Liver (tissue), 9 donors: ENCODE results near the gene GPC3. TPM values are rescaled to one million over a fixed set of nuclear protein-coding genes. Genes with fewer than 3 reads are reported as not detected.

Source experiments
- DNase-seq: peaks from one replicate; pipeline ENCODE4 v3.0.0-alpha.2; 2017; ENCODE audit warnings: low spot score
- H3K27ac ChIP-seq, 2 donors: one replicate each; pipeline ENCODE4 v1.7.0; 2013; ENCODE audit warnings: inconsistent platforms in 2 of 2, low read length in 2 of 2, control low read depth in 1 of 2, low read depth in 1 of 2, mild to moderate bottlenecking in 1 of 2
- H3K27me3 ChIP-seq, 4 donors: one replicate each; pipeline versions ENCODE4 v1.6.1 to v1.7.0; 2013; ENCODE audit warnings: low read length in 3 of 4, inconsistent platforms in 1 of 4, mild to moderate bottlenecking in 1 of 4, moderate library complexity in 1 of 4; ENCODE audit not compliant: control insufficient read depth in 4 of 4, insufficient read depth in 4 of 4
- H3K36me3 ChIP-seq, 4 donors: one replicate each; pipeline versions ENCODE4 v1.6.1 to v1.7.0; 2013; ENCODE audit warnings: low read length in 3 of 4, mild to moderate bottlenecking in 3 of 4, low read depth in 1 of 4, moderate library complexity in 1 of 4; ENCODE audit not compliant: control insufficient read depth in 4 of 4, insufficient read depth in 3 of 4
- H3K4me1 ChIP-seq, 4 donors: one replicate each; pipeline versions ENCODE4 v1.6.1 to v1.7.0; 2013; ENCODE audit warnings: low read length in 3 of 4, mild to moderate bottlenecking in 3 of 4, moderate library complexity in 1 of 4; ENCODE audit not compliant: control insufficient read depth in 4 of 4, insufficient read depth in 4 of 4
- H3K4me3 ChIP-seq, 3 donors: one replicate each; pipeline versions ENCODE4 v1.6.1 to v1.7.0; 2013; ENCODE audit warnings: low read length in 3 of 3, control low read depth in 1 of 3, low read depth in 1 of 3, mild to moderate bottlenecking in 1 of 3
- H3K9ac ChIP-seq, 2 donors: one replicate each; pipeline ENCODE4 v1.7.0; 2013; ENCODE audit warnings: low read length in 2 of 2, mild to moderate bottlenecking in 2 of 2, moderate library complexity in 2 of 2, control low read depth in 1 of 2, low read depth in 1 of 2
- H3K9me3 ChIP-seq, 4 donors: one replicate each; pipeline versions ENCODE4 v1.6.1 to v1.7.0; 2013; ENCODE audit warnings: low read length in 3 of 4; ENCODE audit not compliant: control insufficient read depth in 4 of 4
- EGR1 ChIP-seq, 2 donors: IDR thresholded peaks; 2 replicates each; pipeline ENCODE4 v1.6.1; 2016 to 2018; ENCODE audit warnings: antibody characterized with exemption in 2 of 2, low read depth in 2 of 2
- FOXA1 ChIP-seq: IDR thresholded peaks from 2 replicates; pipeline ENCODE4 v1.6.1; 2016; ENCODE audit warnings: antibody characterized with exemption
- FOXA2 ChIP-seq: IDR thresholded peaks from 2 replicates; pipeline ENCODE4 v1.6.1; 2016; ENCODE audit warnings: antibody characterized with exemption
- GABPA ChIP-seq, 2 donors: IDR thresholded peaks in 1 of 2; conservative IDR thresholded peaks in 1 of 2; 2 replicates each; pipeline ENCODE4 v1.6.1; 2016; ENCODE audit warnings: antibody characterized with exemption in 2 of 2, mild to moderate bottlenecking in 1 of 2, moderate library complexity in 1 of 2
- HNF4G ChIP-seq: IDR thresholded peaks from 2 replicates; pipeline ENCODE4 v1.6.1; 2016; ENCODE audit warnings: antibody characterized with exemption
- JUND ChIP-seq, 2 donors: IDR thresholded peaks; 2 replicates each; pipeline ENCODE4 v1.6.1; 2016; ENCODE audit warnings: antibody characterized with exemption in 2 of 2
- NR2F2 ChIP-seq: IDR thresholded peaks from 2 replicates; pipeline ENCODE4 v1.6.1; 2016; ENCODE audit warnings: antibody characterized with exemption
- RAD21 ChIP-seq, 2 donors: IDR thresholded peaks; 2 replicates each; pipeline ENCODE4 v1.6.1; 2016; ENCODE audit warnings: antibody characterized with exemption in 2 of 2, mild to moderate bottlenecking in 2 of 2
- RXRA ChIP-seq, 2 donors: IDR thresholded peaks; 2 replicates each; pipeline ENCODE4 v1.6.1; 2017 to 2018; ENCODE audit warnings: antibody characterized with exemption in 2 of 2, mild to moderate bottlenecking in 1 of 2
- TAF1 ChIP-seq: conservative IDR thresholded peaks from 2 replicates; pipeline ENCODE4 v1.6.1; 2016; ENCODE audit warnings: antibody characterized with exemption, mild to moderate bottlenecking
- YY1 ChIP-seq: IDR thresholded peaks from 2 replicates; pipeline ENCODE4 v1.6.1; 2016; ENCODE audit warnings: antibody characterized with exemption, mild to moderate bottlenecking
- WGBS: extraction: QIAGEN DNeasy Blood & Tissue Kit; methylation state at CpG from one replicate; pipeline ENCODE4 v1.1.7; 2013; 5-methylcytosine and 5-hydroxymethylcytosine counted together
- polyA plus RNA-seq, 2 donors: library from polyadenylated mRNA; stranded (reverse) in 1 of 2; unstranded in 1 of 2; fragments of 200-250 nt in 1 of 2; fragments of >200 nt in 1 of 2; fragmentation: Nextera tagmentation in 1 of 2; extraction: Ambion mirVana in 1 of 2; gene quantifications; one replicate each; pipeline versions ENCODE4 v1.2.1 to v1.2.3, GENCODE V29; 2013 to 2015
- total RNA-seq, 2 donors: library from RNA; depleted of rRNA; stranded (reverse); fragments of >200 nt; gene quantifications; one replicate each; pipeline ENCODE4 v1.2.3, GENCODE V29; 2014
- TF ChIP-seq, protein P1 (sequence below): fragments of 150-350 bp; IDR thresholded peaks from 2 replicates; pipeline ENCODE4 v1.5.1; 2017; ENCODE audit warnings: improper control_type of control experiment, low read depth, low read length; ENCODE audit not compliant: missing input control
- TF ChIP-seq, protein P2 (sequence below): IDR thresholded peaks from 2 replicates; pipeline ENCODE4 v1.6.1; 2016; ENCODE audit warnings: antibody characterized with exemption
- TF ChIP-seq, protein P3 (sequence below): IDR thresholded peaks from 2 replicates; pipeline ENCODE4 v1.6.1; 2016; ENCODE audit warnings: antibody characterized with exemption
- TF ChIP-seq, protein P4 (sequence below): IDR thresholded peaks from 2 replicates; pipeline ENCODE4 v1.6.1; 2016; ENCODE audit warnings: antibody characterized with exemption, mild to moderate bottlenecking
- TF ChIP-seq, protein P5 (sequence below): IDR thresholded peaks from 2 replicates; pipeline ENCODE4 v1.6.1; 2016; ENCODE audit warnings: antibody characterized with exemption
- donor health status: healthy.
- donor health status: healthy.
- donor health status: healthy.
- donor health status: healthy.
- donor health status: healthy.

Gene GPC3
- total and polyA plus RNA-seq, 4 donors: 0.40 to 1,133 (median 1.5) TPM

DNA sequence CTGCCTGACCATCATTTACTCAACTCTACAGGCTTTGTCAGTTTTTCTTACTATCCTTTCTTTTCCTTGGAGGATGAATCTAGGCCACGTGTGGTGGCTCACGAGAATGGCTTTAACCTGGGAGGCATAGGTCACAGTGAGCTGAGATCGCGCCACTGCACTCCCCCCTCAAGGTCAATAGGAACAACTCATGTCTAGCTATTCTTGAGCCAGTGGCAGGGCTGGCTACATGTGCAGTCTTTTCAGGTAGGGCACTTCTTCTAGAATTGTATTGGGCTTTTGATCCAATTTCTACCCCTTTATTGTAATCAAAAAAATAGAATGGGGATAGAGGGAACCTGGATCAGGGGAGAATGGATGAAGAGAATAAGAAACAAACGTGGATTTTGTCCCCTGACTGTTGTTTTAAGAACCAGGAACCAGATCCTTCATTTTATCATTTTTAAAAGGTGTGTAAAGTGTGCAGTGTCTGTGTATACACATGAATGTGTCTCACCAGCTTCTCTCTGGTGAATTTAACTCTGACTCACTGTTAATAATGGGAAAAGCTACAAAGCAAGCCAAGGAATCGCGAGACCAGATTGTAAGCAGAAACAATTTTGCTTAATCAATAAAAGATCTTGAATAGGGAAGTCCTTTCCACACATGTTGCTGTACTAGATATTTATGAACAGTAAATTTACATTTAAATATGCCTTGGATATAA is 286.2 kb downstream of the GPC3 start:
- H3K27me3 ChIP-seq: peaks cover 0 to 2% (median 0%) of the 10 kb centered on the region in 4 donors
- no peak for DNase-seq
- no peaks in the 10 kb centered on the region for H3K9me3 ChIP-seq
- H3K27ac ChIP-seq: no peak overlapping the region
- no peak for TF ChIP-seq FOXA2
- H3K4me3 ChIP-seq: no peak overlapping the region
- 73% methylated on average over 7 of the region's 7 CpGs for WGBS
- H3K4me1 ChIP-seq: no peaks in the 10 kb centered on the region
- no peak overlapping the region for H3K9ac ChIP-seq
- H3K36me3 ChIP-seq: no peaks in the 10 kb centered on the region

DNA sequence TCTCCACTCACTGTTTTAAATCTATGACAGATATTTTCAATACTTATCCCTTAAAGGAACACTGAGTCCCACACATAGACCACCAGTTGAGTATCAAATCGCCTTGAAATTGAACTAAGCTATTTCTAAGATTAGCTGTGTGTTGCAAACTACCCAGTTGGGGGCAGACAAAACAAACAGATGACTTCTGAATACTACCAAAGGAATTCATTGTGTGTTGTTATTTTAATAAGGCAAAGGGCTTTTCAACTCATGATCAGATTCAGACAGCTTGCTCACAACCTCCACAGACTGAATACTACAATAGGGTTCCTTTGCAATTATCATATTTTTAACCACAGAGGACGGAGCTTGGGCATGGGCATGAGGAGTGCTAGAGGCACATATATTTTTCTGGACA is 287.1 kb downstream of the GPC3 start:
- Histone ChIP-seq H3K4me3 (no peak overlapping the region), H3K27me3 (peaks cover 0 to 2% (median 0%) of the 10 kb centered on the region in 4 donors), H3K36me3 (no peaks in the 10 kb centered on the region), H3K4me1 (no peaks in the 10 kb centered on the region), H3K9me3 (no peaks in the 10 kb centered on the region), H3K9ac (no peak overlapping the region), H3K27ac (no peak overlapping the region)
- no peak for TF ChIP-seq RAD21 (IDR thresholded peaks at IDR 0.05)
- TF ChIP-seq, protein P1, sequence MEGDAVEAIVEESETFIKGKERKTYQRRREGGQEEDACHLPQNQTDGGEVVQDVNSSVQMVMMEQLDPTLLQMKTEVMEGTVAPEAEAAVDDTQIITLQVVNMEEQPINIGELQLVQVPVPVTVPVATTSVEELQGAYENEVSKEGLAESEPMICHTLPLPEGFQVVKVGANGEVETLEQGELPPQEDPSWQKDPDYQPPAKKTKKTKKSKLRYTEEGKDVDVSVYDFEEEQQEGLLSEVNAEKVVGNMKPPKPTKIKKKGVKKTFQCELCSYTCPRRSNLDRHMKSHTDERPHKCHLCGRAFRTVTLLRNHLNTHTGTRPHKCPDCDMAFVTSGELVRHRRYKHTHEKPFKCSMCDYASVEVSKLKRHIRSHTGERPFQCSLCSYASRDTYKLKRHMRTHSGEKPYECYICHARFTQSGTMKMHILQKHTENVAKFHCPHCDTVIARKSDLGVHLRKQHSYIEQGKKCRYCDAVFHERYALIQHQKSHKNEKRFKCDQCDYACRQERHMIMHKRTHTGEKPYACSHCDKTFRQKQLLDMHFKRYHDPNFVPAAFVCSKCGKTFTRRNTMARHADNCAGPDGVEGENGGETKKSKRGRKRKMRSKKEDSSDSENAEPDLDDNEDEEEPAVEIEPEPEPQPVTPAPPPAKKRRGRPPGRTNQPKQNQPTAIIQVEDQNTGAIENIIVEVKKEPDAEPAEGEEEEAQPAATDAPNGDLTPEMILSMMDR: peak; percentile 4
- WGBS: 58% methylated on average over 2 of the region's 2 CpGs
- no peak for DNase-seq

DNA sequence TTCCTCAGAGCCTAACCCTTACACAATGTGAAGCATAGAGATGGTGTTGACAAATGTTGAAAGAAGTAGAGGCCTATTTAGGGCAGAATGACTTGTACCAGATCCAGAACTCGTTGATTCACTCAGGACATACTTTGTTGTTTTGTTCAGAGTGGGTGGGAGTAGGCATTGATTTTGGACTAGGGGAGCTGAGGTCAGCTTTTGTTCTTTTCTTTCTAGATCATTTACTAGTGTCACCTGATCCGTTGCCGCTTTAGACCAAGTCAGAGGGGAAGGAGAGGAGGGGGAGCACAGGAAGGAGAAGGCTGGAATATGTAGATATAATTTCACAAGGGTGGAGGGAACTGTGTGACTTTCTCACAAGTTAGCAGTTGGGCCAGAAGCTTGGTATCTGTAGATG is 287.7 kb downstream of the GPC3 start:
- no peak for TF ChIP-seq FOXA1
- TF ChIP-seq, protein P2, sequence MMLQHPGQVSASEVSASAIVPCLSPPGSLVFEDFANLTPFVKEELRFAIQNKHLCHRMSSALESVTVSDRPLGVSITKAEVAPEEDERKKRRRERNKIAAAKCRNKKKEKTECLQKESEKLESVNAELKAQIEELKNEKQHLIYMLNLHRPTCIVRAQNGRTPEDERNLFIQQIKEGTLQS: no peak
- TF ChIP-seq, protein P3, sequence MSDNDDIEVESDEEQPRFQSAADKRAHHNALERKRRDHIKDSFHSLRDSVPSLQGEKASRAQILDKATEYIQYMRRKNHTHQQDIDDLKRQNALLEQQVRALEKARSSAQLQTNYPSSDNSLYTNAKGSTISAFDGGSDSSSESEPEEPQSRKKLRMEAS: no peak
- TF ChIP-seq, protein P4, sequence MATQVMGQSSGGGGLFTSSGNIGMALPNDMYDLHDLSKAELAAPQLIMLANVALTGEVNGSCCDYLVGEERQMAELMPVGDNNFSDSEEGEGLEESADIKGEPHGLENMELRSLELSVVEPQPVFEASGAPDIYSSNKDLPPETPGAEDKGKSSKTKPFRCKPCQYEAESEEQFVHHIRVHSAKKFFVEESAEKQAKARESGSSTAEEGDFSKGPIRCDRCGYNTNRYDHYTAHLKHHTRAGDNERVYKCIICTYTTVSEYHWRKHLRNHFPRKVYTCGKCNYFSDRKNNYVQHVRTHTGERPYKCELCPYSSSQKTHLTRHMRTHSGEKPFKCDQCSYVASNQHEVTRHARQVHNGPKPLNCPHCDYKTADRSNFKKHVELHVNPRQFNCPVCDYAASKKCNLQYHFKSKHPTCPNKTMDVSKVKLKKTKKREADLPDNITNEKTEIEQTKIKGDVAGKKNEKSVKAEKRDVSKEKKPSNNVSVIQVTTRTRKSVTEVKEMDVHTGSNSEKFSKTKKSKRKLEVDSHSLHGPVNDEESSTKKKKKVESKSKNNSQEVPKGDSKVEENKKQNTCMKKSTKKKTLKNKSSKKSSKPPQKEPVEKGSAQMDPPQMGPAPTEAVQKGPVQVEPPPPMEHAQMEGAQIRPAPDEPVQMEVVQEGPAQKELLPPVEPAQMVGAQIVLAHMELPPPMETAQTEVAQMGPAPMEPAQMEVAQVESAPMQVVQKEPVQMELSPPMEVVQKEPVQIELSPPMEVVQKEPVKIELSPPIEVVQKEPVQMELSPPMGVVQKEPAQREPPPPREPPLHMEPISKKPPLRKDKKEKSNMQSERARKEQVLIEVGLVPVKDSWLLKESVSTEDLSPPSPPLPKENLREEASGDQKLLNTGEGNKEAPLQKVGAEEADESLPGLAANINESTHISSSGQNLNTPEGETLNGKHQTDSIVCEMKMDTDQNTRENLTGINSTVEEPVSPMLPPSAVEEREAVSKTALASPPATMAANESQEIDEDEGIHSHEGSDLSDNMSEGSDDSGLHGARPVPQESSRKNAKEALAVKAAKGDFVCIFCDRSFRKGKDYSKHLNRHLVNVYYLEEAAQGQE: no peak
- no peak for TF ChIP-seq FOXA2
- TF ChIP-seq RXRA (IDR thresholded peaks at IDR 0.05): no peak
- no peak for TF ChIP-seq EGR1 (IDR thresholded peaks at IDR 0.05; ENCODE audit: low read depth in 2 of 2)
- TF ChIP-seq GABPA (IDR thresholded peaks at IDR 0.05 in 1 of 2, conservative IDR thresholded peaks at IDR 0.05 in 1 of 2): no peak
- TF ChIP-seq HNF4G: no peak
- no peak for TF ChIP-seq RAD21 (IDR thresholded peaks at IDR 0.05)
- TF ChIP-seq, protein P1: no peak
- no peak for TF ChIP-seq TAF1
- TF ChIP-seq JUND (IDR thresholded peaks at IDR 0.05): no peak
- TF ChIP-seq, protein P5, sequence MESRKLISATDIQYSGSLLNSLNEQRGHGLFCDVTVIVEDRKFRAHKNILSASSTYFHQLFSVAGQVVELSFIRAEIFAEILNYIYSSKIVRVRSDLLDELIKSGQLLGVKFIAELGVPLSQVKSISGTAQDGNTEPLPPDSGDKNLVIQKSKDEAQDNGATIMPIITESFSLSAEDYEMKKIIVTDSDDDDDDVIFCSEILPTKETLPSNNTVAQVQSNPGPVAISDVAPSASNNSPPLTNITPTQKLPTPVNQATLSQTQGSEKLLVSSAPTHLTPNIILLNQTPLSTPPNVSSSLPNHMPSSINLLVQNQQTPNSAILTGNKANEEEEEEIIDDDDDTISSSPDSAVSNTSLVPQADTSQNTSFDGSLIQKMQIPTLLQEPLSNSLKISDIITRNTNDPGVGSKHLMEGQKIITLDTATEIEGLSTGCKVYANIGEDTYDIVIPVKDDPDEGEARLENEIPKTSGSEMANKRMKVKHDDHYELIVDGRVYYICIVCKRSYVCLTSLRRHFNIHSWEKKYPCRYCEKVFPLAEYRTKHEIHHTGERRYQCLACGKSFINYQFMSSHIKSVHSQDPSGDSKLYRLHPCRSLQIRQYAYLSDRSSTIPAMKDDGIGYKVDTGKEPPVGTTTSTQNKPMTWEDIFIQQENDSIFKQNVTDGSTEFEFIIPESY: no peak
- no peak for TF ChIP-seq NR2F2
- no peak for TF ChIP-seq YY1
- no peak overlapping the region for H3K4me3 ChIP-seq
- H3K27ac ChIP-seq: no peak overlapping the region
- H3K36me3 ChIP-seq: no peaks in the 10 kb centered on the region
- no peaks in the 10 kb centered on the region for H3K4me1 ChIP-seq
- WGBS: 41% methylated on average over 3 of the region's 3 CpGs
- H3K27me3 ChIP-seq: peaks cover 0 to 2% (median 0%) of the 10 kb centered on the region in 4 donors
- H3K9me3 ChIP-seq: no peaks in the 10 kb centered on the region
- no peak overlapping the region for H3K9ac ChIP-seq
- DNase-seq: no peak
